Stimulated activated memory B cell treated with anti-CD40 and anti-IgM and Interleukin-4, amounts not matched to agents 10 μg/mL and 1 μg/mL and 100 μg/mL, for 72 hours (primary cell): ENCODE measurements around the gene SEC14L6.
A peak's percentile ranks its signal among the peaks of the same experiment; 100 is the strongest.
"Not testable (repeated sequence)": the region's sequence is repeated elsewhere in the genome, so short reads cannot be mapped to it uniquely, and the experiment has no call there.

Experiments used
- ATAC-seq: fragments of 150-1000 bp; cut with Tn5 transposase; 2 replicates; pipeline ENCODE4 v1.10.0; 2021
- H3K27ac Mint-ChIP-seq: one replicate; pipeline ENCODE4 v1.8.0; 2022; ENCODE audit warnings: mild to moderate bottlenecking, mixed read lengths
- H3K27me3 Mint-ChIP-seq: one replicate; pipeline ENCODE4 v1.8.0; 2022; ENCODE audit warnings: mixed read lengths
- H3K36me3 Mint-ChIP-seq: one replicate; pipeline ENCODE4 v1.8.0; 2022; ENCODE audit warnings: mixed read lengths
- H3K4me1 Mint-ChIP-seq: one replicate; pipeline ENCODE4 v1.8.0; 2022; ENCODE audit warnings: mixed read lengths
- H3K4me3 Mint-ChIP-seq: one replicate; pipeline ENCODE4 v1.8.0; 2022; ENCODE audit warnings: mild to moderate bottlenecking, moderate library complexity, mixed read lengths
- H3K9me3 Mint-ChIP-seq: one replicate; pipeline ENCODE4 v1.8.0; 2022; ENCODE audit warnings: mixed read lengths

SEC14L6 gene

GRCh38 chr22:30546616-30547015 lies at the start of gene SEC14L6:
SEC14L6 (minus strand) TSS chr22:30546741; CDS start chr22:30546682, 59 bp downstream.
- Mint-ChIP-seq H3K4me3 (no peak within 1 kb of the TSS), H3K27ac (no peak within 1 kb of the TSS), H3K36me3 (no peaks in the 10 kb centered on the region), H3K27me3 (peaks cover 66% of the 10 kb centered on the region), H3K9me3 (no peaks in the 10 kb centered on the region), H3K4me1 (no peaks in the 10 kb centered on the region)
- ATAC-seq = no peak

DNA sequence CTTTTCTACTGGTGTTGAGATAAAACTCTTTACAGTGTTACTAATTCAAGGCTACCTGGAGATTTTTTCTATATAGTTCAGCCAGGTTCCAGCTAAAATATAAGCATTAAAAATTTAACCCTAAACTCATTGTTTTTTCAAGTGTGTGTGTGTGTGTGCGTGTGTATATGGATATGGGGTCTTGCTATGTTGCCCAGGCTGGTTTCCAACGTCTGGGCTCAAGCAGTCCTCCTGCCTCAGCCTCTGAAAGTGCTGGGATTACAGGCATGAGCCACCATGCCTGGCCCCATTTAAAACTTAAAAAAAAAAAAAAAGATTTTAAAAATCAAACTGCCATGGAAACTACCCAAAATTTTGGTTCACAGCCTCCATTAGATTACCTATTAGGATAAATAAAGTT lies 49.7 kb upstream of the SEC14L6 start:
- no peak overlapping the region for H3K4me3 Mint-ChIP-seq
- H3K9me3 Mint-ChIP-seq = no peaks in the 10 kb centered on the region
- no peak for ATAC-seq
- no peak overlapping the region for H3K27ac Mint-ChIP-seq
- no peaks in the 10 kb centered on the region for H3K27me3 Mint-ChIP-seq
- no peaks in the 10 kb centered on the region for H3K36me3 Mint-ChIP-seq
- no peaks in the 10 kb centered on the region for H3K4me1 Mint-ChIP-seq

GRCh38 chr22:30592360-30592713 lies 45.8 kb upstream of the SEC14L6 start:
- ATAC-seq, H3K27ac Mint-ChIP-seq, H3K4me1 Mint-ChIP-seq, H3K4me3 Mint-ChIP-seq, H3K27me3 Mint-ChIP-seq, H3K9me3 Mint-ChIP-seq: not testable (repeated sequence)
- H3K36me3 Mint-ChIP-seq = peaks cover 21% of the 10 kb centered on the region

- H3K4me1 Mint-ChIP-seq = no peaks in the 10 kb centered on the region
- H3K36me3 Mint-ChIP-seq = peaks cover 26% of the 10 kb centered on the region
- peak; percentile 100 for ATAC-seq
- H3K4me3 Mint-ChIP-seq = no peak within 1 kb of the TSS
- no peaks in the 10 kb centered on the region for H3K27me3 Mint-ChIP-seq
- H3K9me3 Mint-ChIP-seq = no peaks in the 10 kb centered on the region
- no peak within 1 kb of the TSS for H3K27ac Mint-ChIP-seq
Observed at GRCh38 chr22:30591588-30592359, 45.2 kb upstream of the SEC14L6 start, which contains the start of gene PES1. PES1 (minus strand) TSS chr22:30591910; CDS start chr22:30591833, 77 bp downstream.

DNA sequence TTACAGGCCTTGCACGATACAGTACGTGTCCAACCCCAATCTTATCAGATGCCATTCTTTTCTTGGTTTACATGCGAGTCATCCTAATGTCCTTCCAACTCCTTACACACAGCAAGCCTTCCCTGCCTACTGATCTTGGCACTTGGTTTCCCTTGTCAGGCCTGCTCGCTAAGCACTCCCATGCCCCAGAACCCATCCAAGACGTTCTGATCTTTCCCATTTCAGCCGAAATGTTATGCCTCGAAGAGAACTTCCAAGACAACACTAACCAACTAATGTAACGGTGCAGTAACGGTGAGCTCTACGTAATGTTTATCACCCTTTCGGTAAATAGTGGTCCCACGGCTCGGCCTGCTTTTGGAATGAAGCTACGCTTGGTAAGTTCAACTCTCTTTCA lies 44.6 kb upstream of the SEC14L6 start:
- H3K4me1 Mint-ChIP-seq = no peaks in the 10 kb centered on the region
- no peak overlapping the region for H3K4me3 Mint-ChIP-seq
- H3K9me3 Mint-ChIP-seq = no peaks in the 10 kb centered on the region
- no peak overlapping the region for H3K27ac Mint-ChIP-seq
- H3K36me3 Mint-ChIP-seq = peaks cover 32% of the 10 kb centered on the region
- ATAC-seq = no peak
- H3K27me3 Mint-ChIP-seq = no peaks in the 10 kb centered on the region

GRCh38 chr22:30586414-30586813 lies 39.9 kb upstream of the SEC14L6 start:
- Mint-ChIP-seq H3K9me3 (no peaks in the 10 kb centered on the region), H3K27me3 (no peaks in the 10 kb centered on the region), H3K36me3 (peaks cover 76% of the 10 kb centered on the region), H3K4me1 (no peaks in the 10 kb centered on the region), H3K27ac (no peak overlapping the region), H3K4me3 (no peak overlapping the region)
- ATAC-seq = no peak

- Mint-ChIP-seq H3K4me3 (no peak overlapping the region), H3K9me3 (no peaks in the 10 kb centered on the region), H3K36me3 (peaks cover 90% of the 10 kb centered on the region), H3K4me1 (no peaks in the 10 kb centered on the region), H3K27ac (no peak overlapping the region), H3K27me3 (no peaks in the 10 kb centered on the region)
- no peak for ATAC-seq
Observed at GRCh38 chr22:30584441-30584840, 37.9 kb upstream of the SEC14L6 start.

DNA sequence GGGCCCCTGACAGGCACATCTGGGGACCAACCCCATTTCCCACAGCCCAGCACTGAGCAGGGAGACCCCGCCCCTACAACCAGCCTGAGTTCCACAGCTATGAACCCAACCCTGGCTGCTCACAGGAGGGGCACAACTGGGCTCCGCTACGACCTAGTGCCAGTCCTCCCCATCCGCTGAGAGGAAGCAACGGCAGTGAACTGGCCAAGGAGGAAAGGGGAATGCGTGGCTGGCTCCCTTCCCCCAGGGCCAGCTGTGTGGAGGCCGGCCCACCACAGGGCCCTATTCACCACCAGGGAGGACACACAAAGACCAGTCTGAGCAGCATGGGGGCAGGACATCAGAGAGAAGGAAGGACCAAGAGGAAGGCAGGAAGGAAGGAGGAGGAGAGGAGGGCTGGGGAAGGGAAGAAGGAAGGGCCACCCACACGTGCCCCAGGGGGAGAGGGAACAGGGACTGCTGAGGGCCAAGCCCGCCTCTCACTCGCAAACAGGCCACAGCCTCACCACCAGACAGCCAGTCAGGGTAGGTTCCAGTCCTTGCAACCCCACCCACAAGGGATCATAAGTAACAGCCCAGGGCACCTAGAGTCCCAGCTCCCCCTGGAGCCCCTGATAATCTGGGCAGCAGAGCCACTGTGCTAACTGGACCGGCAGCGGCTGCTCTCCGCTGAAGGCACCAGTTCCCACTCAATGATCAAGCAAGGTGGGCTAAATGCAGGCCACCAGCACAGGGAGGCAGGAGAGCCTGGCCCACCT lies 36.4 kb upstream of the SEC14L6 start:
- Mint-ChIP-seq H3K4me1 (no peaks in the 10 kb centered on the region), H3K9me3 (no peaks in the 10 kb centered on the region), H3K4me3 (no peak overlapping the region), H3K27me3 (no peaks in the 10 kb centered on the region), H3K27ac (no peak overlapping the region), H3K36me3 (peaks cover 96% of the 10 kb centered on the region)
- no peak for ATAC-seq

DNA sequence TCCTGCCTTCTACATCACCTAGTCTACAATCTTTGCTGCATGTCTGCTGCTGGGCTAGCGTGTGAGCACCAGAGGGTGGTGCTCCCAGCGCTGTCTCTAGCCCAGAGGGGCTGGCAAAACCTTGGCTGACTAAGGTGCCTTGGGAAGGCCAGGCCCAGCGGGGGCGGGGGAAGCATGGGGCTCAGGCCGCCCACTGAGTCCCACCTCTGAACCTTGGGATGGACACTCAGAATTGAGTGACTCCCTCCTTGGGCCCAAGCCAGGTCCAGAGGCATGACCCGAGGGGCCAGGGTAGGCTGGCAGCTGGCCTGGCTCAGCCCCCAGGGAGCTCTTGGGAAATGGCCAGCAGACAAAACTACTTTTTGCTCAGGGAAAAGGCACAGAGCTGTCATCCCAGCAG lies 35.5 kb upstream of the SEC14L6 start:
- Mint-ChIP-seq H3K27me3 (no peaks in the 10 kb centered on the region), H3K36me3 (peaks cover 96% of the 10 kb centered on the region), H3K4me1 (no peaks in the 10 kb centered on the region), H3K27ac (no peak overlapping the region), H3K4me3 (no peak overlapping the region), H3K9me3 (no peaks in the 10 kb centered on the region)
- no peak for ATAC-seq

DNA sequence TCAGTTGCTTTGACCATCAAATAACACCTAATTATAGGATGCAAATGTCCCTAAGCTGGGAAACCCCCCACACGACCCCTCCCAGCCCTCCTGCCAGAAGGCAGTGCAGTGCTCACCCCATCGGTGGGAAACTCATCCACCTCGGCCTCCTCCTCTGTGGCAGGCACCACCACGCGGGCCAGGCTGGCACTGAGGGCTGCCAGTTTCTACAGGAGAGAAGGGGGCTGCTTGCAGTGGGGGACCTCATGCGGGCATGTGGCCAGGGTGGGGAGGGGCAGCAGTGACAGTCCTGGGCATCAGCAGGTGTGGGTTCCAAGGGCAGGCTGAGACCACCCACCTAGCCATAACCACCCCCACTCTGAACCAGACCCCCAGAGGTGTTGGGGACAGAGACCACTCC lies 34.4 kb upstream of the SEC14L6 start:
- no peak for ATAC-seq
- Mint-ChIP-seq H3K4me1 (no peaks in the 10 kb centered on the region), H3K9me3 (no peaks in the 10 kb centered on the region), H3K27ac (no peak overlapping the region), H3K36me3 (peaks cover 96% of the 10 kb centered on the region), H3K27me3 (no peaks in the 10 kb centered on the region), H3K4me3 (no peak overlapping the region)

DNA sequence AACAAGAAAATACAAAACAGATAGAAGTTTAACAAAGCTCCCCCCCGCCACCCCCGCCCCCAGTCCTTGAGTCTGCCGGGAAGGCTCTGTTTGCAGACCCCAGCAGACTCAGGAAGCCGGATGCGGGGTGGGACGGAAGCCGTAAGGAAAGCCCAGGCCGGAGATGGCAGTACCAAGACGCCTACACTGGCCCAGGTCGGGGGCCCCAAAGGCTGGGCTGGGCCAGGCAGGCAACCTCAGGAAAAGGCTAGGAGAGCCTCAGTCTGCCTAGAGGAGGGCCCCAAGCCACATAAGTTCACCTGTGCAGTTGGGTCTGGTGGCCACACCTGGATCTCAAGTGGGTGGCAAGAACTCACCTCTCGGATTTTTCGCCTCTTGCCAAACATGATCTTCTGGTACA lies 31.9 kb upstream of the SEC14L6 start:
- Mint-ChIP-seq H3K27ac (no peak overlapping the region), H3K4me3 (no peak overlapping the region), H3K4me1 (no peaks in the 10 kb centered on the region), H3K9me3 (no peaks in the 10 kb centered on the region), H3K27me3 (no peaks in the 10 kb centered on the region), H3K36me3 (peaks cover 85% of the 10 kb centered on the region)
- ATAC-seq = no peak

DNA sequence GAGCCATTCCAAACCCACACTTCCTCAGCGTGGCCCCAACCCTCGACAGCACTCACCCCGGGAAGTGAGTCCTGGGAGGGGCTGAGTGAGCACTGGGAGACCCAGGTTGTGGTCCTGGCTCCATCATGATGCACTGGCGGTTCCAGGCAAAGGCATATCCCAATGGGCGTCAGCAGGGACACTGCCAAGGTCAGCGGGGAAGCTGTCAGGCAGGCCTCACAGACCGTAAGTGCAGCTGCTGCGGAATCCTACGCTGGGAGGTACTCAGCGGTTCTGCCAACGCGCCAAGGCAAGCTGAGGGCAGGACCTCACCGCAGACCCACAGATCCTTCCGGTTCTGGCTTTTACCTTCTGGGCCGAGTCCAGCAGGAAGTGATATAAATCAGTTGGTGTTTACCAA lies 29.3 kb upstream of the SEC14L6 start:
- no peak for ATAC-seq
- Mint-ChIP-seq H3K4me3 (no peak overlapping the region), H3K36me3 (peaks cover 59% of the 10 kb centered on the region)

DNA sequence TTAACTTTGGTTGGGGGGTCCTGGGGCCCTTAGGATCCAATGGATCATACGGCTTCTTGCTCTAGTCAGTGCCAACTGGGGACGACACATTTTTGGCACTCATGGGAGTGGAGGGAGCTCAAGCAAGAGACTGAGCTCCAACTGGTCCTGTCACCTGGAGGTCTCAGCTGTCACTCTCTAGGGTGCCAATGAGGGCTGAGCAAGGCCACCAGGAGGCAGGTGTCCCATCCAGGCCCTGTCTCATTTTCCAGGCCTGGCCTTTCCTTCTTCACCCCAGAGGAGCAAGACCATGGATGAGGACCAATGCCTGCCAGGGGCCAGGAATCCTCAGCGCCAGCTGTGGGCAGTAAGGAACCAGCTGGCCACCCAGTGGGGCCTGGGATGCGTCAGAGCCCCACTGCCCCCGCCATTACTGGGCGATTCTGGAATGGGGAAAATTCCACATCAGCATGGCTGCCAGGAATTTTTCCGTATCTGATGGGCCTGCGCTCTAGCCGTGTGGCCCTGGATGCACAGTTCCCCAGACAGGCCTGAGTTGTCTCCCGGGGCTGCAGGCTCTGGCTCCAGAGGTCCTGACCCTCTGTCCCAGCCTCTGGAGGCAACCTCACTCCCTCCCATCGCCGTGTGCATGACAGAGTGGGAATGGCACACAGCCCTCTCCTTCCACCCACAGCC lies 28.6 kb upstream of the SEC14L6 start:
- Mint-ChIP-seq H3K9me3 (no peaks in the 10 kb centered on the region), H3K4me3 (no peak overlapping the region), H3K36me3 (peaks cover 52% of the 10 kb centered on the region), H3K27me3 (no peaks in the 10 kb centered on the region), H3K4me1 (no peaks in the 10 kb centered on the region), H3K27ac (no peak overlapping the region)
- no peak for ATAC-seq

More for the DNA sequence above, 29.3 kb upstream of the SEC14L6 start:
- Mint-ChIP-seq H3K27ac (no peak overlapping the region), H3K4me1 (no peaks in the 10 kb centered on the region), H3K27me3 (no peaks in the 10 kb centered on the region), H3K9me3 (no peaks in the 10 kb centered on the region)

DNA sequence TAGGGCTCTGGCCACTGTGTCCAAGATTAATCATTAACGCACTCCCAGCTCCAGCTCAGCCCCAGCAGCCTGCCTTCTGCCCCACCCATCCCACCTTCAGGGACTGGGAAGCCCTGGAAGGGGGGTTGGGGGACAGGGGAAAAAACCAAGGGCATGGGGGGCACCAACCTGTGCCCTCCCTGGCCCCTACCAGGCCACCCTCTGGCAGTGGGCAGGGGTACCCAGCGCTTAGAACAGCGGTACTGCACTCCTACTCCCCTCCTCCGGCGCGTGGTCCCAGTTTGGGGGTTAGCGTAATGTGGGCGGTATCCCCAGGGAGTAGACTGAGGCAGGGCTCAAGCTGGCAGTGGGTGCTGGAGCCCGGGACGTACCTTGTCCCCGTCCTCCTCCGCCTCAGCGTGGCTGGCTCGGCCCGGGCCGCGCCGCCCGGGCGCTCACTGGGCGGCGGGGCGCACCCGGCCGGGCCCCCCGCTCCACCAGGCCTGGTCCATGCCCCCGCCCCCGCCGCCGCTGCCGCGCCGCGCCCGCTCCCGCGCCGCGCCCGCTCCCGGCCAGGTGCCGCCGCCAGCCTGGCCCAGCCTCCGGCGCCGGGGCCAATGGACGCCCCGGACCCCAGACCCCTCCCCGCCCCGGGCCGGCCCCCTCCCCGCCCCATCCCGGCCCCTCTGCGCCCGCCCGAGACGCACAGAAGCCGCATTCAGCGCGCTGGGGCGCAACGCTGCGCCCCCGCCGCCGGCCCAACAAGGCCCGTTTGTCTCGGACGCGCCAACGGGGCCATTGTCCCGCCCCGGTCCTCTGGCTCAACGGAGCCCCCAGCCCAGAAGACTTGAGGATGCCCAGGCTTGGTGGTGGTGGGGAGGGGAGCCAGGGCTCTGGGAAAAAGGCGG lies 27.8 kb upstream of the SEC14L6 start, which contains the start of gene GAL3ST1:
GAL3ST1 (minus strand) TSS at position 571 of the 887 bp plus-strand sequence. CDS start 17,273 bp downstream, outside the sequence.
- H3K4me3 Mint-ChIP-seq = no peak within 1 kb of the TSS
- no peak for ATAC-seq
- H3K9me3 Mint-ChIP-seq = no peaks in the 10 kb centered on the region
- H3K27ac Mint-ChIP-seq = no peak within 1 kb of the TSS
- H3K27me3 Mint-ChIP-seq = peaks cover 3% of the 10 kb centered on the region
- H3K36me3 Mint-ChIP-seq = peaks cover 44% of the 10 kb centered on the region
- no peaks in the 10 kb centered on the region for H3K4me1 Mint-ChIP-seq
